GM21717 (cell line): ENCODE data around the gene ZFP36.

Experiments used
- ATAC-seq: cut with Tn5 transposase; IDR thresholded peaks from one replicate; pipeline ENCODE4 v1.9.1; 2021; ENCODE audit warnings: mild to moderate bottlenecking, moderate library complexity; ENCODE audit not compliant: unreplicated experiment

Gene ZFP36

DNA sequence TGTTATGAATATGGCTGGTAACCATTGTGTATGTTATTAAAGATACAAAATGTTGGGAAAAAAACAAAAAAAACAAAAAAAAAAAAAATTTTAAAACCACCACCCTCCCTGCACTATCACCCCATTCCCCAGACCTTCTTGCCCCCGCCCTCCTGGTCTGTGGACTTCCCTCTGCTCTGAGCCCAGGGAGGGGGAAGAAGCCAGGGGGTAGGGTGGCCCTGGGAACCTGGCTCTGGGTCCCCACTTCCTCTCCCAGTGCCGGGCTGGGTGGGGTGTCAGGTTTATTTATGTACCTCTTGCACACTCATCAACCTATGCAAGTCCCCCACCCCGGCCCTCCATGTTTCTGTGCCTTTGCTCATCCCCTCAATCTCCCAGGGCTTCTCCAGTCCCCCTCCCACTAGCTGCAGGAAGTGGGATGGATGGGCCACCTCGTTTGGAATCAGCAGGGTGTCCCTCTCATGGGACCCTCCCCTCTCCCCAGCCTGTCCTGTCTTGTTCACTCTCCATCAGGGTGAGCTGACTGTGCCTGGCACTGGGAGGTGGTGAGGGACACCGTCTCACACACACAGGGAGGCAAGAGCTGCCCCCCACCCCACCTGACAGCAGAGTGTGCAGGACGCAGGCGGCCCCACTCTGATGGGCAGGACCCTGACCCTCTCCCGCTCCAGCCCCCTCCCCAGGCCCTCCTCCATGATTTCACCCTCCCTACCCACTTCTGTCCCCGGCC, 21.6 kb upstream of the ZFP36 start:
- no peak for ATAC-seq

DNA sequence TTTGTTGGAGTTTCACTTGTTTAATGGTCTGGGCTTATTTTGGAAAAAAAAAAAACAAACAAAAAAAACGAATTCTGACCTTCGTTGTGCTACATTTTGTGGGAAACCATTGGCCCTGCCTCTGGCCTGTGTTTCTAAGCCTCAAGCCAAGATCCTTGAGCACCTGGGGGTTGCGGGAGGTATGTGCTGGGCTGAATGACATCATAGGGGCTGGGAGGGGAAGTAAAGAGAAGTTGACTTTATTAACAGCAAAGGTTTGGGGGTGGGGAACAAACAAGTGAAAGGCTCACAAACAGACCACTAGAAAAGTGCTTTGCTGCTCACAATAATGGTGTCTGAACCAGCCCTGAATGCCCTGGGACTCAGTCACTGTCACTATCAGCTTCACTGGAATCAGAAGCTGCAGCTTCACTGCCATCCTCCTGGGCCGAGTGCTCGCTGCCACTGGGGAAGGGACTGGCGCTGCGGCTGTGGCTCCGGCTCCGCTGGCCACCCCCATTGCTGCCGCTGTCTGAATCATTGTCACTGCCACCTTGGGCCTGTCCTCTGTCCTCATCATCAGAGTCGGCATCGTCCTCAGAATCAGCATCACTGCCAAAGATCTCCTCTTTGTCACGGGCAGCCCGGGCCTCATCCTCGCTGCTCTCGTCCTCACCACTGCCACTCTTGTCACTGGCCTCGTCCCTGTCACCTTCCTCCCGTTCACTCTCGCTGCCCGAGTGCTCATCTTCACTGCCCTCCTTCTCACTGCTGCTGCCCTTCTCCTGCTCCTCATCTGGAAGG, 20.8 kb upstream of the ZFP36 start:
- ATAC-seq = no peak

DNA sequence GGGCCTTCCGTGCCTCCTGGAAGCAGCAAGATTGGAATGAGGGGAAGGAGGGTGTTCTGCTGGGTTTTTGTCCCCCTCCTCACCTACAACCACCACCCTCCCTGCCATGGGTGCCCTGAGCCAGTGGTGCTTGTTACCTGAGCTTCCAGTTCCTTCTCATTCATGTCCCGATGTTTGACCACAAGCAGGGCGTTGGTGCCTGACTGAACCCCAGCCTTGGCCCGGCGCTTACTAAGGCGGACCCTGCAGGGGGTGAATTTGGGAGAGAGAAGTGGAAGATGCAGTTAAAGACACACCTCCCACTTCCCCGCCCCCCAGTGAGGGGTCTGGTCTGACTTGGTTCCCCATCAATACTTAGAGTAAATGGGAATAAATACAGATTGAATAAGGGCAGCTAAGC, 20.1 kb upstream of the ZFP36 start:
- ATAC-seq = no peak

DNA sequence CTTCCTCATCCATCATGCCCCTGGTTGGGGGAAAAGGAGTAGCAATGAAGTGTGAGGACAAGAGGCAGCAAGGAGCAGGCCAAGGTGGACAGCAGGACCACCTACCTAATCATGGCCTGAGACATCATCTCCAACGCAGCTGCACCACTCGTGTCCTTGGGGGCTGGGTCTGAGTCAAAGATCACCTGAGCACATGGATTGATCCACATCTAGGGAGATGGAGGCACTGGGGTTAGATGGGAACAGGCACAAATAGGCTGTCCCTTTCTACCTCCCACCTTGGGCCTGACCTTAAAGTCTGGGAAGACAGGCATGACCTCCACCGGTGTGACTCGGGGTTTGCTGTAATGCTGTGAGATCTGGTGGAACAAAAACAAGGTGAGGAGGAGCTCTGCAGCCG, 18.0 kb upstream of the ZFP36 start:
- no peak for ATAC-seq

DNA sequence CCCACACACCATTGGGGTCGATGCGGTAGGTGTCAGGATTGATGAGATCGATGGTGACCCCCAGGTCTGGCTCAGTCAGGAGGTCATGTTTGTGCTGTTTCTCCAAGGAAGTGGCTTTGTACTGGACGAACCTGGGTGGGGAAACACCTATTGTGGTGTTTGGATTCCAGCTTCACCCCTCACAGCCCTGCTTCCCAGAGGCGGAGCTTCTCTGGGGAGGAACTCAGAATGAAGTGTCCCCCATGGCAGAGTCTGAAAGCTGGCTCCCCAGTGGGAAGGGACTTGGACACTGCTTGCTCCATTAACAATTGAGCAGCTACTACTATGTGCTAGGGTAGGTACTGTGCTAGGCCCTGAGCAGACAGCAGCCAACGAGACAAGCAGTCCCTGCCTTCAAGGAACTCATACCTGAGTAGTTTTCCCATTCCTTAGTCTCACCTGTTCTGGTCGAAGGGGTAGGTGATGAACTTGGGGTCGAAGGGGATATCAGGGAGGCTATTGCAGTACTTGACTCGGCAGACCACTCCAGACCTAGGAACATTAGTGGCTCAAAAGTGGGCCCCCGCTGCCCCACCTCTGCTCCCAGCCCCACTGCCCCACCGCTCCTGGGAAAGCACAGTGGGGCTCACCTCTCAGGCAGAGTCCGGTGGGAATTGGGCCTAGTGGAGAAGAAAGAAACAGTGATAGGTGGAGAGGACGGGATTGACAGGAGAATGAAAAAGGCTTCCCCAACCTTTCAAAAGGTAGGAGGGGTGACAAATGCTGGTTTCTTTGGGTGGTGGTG, 16.8 kb upstream of the ZFP36 start:
- no peak for ATAC-seq

DNA sequence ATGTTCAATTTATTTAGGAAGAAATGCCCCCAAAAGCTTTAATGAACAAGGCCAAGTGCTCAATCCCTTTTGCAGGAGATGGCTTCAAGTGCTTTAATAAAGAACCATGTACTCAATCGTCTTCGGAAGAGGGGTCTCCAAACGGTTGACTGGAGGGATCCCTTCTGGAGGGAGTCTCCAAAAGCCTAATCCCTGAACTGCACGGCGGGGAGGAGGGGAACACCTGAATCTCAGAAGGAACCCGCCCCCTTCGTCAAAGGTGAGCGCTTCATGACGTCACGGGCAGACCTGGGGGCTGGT, 16.2 kb upstream of the ZFP36 start:
- no peak for ATAC-seq

DNA sequence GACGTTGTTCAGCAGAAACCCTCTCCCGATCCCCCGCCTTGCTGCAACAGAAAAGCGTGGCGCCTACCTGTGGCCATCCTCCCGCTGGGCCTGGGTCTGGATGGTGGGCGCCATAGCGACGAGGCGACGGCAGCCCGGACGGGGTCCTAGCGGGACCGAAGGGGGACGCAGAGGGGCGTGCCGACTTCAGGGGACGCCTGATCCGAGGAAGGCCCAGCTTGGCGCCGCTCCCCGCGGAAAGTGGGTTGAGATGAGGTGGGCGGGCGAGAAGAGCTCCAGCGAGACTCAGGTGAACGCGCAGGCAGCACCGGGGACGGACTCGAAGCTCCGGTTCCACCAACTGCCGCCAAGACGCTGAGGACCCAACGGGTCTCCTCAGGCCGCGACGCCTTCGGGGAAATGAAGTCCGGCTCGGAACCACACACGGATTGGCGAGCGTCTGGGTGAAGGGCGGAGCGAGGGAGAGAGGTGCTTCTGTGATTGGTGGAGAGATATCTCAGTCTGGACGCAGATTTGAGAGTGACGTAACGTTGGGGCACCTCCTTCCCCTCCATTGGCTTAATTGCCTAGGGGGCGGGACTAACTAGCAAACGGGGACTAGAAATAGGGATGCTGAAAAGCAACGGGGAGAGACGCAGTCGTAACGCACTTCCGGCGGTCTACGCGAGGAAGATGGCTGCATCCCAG, 15.8 kb upstream of the ZFP36 start, which contains the start of the genes MED29 and PAF1:
MED29 (plus strand) TSS at position 628 of the 687 bp plus-strand sequence; CDS start at position 673, 45 bp downstream.
PAF1 (minus strand) TSS at position 356 of the 687 bp plus-strand sequence; CDS start at position 114, 242 bp downstream.
- ATAC-seq = peak; percentile 73

DNA sequence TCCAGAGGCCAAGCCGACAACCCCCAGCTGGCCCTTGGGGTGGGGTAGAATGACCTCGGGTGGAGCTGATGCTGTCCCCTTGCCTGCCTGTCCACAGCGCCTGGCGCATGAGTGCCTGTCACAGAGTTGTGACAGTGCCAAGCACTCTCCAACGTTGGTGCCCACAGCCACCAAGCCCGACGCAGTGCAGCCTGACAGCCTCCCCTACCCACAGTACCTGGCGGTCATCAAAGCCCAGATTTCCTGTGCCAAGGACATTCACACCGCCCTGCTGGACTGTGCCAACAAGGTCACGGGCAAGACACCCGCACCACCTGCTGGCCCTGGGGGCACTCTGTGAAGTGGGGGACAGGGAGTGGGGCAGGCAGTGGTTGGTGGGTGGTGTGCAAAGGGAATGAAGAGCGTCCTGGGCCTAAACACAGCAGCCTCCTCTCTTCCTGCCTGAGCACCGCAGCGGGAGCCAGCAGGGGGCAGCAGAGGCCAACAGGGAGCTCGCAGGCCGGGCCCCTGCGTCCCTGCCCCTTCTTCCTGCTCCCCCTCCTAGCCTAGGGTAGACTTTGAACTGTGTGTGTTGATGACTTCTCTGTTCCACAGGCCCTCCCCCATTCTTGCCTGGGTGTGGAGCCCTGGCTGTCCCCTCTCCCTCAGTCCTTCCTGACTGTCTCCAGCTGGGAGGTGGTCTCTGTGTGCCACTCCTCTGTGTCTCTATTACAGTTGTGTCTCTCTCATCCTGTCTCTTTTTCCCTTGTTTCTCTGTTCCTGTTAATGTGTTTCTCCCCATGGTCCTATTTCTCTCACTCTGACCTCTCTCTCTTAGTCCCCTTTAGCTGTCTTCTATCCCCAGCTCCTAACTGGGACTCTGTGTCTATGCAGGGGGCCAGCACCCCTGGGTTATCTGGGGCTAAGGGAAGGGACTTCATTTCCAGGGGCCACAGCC, 9.0 kb upstream of the ZFP36 start:
- ATAC-seq = no peak

DNA sequence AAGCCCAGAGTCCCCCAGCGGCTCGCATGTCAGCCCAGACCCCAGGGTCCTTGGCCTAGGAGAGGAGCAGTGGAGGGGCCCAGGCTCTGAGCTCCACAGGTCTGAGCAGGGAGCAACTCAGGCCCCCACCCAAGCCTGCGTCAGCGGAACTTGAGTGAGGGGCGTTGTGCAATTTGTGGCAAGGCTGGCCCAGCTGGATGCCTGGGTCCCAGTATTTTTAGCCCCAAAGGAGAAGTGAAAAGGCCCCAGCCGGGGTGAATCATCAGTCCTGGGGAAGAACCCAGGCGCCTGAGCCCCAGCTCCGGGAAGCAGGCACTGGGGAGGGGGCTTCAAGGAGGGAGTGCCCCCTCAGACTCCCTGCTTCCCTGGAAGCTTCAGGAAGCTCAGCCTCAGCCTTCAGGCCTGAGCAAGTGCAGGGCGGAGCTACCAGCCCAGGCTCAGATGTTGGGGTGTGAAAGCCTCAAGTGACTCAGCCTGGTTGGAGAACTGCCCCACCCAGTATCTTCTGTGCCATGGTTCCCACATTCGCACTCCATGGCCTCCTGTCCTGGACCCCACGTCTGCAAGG, 8.3 kb upstream of the ZFP36 start:
- no peak for ATAC-seq

DNA sequence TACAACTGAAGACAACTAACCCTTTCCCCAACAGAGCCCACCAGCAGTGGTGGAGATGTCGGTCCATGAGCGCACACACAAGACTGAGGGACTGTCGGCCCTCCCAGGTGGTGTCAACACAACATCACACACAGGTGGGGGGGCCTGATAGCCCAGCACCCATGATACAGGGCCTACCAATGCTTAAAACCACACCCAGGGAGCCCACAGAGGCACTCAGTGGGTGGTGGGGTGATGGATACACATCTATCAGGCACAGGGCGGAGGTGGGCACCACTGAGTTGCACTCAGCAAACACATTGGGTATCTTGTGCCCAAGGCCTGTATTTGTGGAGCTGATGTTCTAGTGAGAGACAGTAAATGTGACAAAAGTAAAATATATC, 7.0 kb upstream of the ZFP36 start:
- ATAC-seq = no peak

DNA sequence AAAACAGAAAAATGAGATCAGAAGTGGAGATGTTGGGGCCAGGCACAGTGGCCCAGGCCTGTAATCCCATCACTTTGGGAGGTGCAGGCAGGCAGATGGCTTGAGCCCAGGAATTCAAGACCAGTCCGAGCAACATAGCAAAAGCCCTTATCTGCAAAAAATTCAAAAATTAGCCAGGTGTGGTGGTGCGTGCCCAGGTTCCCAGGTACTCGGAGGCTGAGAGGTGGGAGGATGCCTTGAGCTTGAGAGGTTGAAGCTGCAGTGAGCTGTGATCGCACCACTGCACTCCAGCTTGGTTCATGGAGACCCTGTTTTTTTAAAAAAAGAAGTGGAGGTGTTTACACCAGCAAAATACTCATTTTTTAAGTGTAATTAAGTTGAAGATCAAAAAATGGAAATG, 6.6 kb upstream of the ZFP36 start:
- no peak for ATAC-seq

DNA sequence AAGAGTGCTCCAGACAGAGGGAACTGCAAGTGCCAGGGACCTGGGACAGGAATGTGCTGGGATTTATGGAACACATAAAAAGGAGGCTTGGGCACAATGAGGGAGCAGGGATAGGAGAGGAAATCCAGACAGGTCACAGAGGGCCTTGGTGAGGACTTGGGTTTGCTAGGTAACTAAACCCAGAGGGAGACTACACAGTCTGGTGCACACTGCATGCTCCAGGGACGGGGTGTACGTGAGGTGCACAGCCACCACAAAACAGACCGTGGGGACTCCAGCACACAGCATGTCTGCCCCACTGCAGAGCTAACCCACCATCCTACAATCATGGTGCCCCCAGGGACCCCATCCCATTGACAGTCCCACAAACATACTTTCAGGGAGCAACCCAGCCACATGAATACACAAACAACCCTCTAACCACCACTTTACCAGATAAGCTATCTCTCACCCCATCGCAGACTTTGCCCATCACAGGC, 5.5 kb upstream of the ZFP36 start:
- no peak for ATAC-seq

DNA sequence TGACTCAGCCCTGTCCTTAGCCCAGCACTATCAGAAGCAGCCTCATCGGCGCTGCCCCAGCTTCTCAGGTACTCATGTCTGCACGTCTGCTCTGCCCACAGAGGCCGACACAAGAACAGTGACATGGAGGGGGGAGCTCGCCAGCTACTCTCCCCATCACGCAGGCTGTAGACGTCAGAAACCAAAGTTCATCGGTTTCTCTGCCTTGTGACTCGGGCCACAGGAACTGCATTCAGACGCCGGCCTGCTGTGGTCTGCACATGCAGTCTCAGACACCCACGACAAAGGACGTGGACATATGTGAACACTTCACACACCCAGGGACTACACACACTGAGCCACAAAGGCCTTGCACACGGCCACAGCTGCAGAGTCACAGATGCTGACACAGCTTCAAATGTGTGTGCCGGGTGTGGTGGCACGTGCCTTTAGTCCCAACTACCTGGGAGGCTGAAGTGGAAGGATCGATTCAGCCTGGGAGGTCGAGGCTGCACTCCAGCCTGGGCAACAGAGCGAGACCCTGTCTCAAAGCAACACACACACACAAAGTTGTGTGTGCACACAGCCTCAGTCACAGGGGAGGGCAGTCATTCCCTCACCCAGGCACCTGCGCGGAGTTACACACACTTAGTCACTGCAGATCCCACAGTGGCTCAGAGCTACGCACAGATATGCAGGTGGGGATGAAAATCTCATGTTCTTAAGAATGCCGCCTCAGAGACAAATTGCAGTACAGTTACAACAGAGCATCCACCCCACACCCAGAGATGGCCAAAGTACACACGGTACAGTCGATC, 4.9 kb upstream of the ZFP36 start:
- ATAC-seq = no peak

DNA sequence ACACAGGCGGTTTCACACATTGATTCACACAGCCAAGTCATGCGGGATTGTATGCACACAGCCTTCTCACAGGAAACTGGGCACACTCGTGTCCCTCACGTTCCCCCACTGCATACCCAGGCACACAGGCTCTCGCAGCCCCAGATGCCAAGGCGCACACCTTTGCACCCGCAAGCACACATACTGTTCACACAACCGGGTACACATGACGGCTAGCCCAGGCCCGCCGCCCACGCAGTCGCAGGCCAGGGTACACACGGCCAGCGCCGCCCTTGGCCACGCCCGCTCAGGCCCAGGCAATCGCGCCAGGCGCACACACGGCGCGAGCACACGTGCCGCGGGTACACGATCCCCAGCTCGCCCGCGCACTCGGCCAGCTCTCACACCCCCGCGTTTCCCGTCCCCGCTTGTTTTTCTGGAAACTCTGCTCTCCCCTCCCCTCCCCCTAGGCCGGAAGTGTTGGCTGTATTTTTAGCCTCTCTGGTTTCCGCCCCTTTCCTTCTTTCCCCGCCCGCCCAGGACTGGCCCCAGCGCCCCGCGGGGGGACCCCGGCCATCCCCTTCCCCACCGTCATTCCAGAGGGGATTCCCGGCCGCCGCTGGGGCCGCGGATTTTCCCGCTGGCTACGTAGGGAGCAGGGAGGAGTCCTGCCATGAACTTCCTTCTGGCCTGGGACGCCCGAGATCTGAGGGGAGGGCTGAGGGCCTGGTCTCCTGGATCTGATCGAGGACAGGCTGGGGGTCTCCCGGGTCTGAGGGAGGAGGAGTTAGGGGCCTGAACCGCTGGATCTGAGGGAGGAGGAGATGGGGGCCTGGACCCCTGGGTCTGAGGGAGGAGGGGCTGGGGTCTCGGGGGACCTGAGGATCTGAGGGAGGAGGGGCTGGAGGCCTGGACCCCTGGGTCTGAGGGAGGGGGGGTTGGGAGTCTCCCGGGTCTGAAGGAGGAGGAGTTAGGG, 4.0 kb upstream of the ZFP36 start:
- ATAC-seq = peak; percentile 18

DNA sequence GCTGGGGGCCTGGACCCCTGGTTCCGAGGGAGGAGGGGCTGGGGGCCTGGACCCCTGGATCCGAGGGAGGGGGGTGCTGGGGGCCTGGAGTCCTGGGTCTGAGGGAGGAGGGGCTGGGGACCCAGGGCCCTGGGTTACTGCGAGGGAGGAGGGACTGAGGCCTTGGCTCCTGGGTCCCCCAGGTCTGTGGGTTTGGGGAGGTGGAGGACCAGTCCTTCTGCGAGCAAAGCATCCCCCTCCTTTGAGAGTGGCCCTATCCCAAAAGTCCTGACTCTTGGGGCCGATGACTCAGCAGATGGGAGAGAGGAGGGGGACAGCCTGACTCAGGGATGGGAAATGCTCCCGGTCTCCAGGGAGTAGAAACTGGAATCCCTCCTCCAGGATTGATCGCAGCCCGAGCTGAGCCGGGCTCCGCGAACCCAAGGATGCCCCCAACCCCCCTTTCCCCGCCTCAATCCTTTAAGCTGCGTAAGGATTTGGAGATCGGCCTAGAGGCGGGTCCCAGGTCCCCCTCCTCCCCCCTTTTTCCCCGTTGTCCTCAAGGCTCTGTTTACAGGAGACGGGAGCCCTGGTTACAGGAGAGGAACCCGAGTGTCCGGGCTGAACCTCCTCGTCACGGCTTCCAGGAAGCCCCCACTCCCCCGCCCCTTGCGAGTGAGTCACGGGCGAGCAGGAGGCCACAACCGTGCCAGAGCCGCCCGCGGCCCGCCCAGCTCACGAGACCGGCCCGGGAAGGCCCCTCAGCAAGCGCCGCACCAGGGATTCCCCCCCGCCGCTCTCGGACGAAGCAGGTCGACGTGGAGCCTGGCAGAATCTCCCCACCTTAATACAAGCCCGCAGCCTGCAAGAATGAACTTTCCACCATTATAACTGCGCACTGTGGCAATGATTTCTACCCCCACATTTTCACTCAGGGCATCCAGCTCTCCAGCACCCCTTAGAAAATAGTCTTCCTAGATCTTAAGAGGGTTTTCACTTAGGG, 3.0 kb upstream of the ZFP36 start:
- peak; percentile 25 for ATAC-seq

DNA sequence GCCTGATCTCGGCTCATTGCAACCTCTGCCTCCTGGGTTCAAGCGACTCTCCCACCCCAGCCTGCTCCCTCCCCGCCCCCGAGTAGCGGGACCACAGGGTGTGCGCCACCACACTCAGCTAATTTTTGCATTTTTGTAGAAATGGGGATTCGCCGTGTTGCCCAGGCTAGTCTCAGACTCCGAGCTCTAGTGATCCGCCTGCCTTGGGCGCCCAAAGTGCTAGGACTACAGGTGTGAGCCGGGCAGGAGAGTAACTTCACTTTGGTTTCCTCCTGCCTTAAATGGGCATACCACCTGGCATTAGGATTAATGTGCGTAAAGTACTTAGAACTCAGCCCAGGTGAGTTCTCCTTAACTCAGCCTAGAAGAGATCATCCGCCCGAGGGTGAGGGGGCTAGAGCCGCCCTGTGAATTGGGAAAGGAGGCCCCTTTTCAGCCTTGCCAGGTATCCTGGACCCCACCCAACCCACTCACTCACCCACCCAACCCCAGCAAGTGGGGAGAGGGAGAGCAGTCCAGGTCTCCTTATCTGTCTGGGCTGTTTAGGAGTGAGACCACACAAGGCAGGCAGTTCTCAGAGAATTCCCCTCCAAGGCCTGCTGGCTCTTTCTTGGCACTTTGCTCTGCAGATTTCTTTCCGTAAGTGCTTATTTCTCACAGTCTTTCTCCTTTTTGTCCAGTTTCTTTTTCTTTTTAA, 1.2 kb upstream of the ZFP36 start:
- ATAC-seq = no peak
